GM18505 (cell line): ENCODE measurements around the gene SNX30.

ENCODE experiments used
- ATAC-seq: cut with Tn5 transposase; IDR thresholded peaks from one replicate; pipeline ENCODE4 v1.9.1; 2021; ENCODE audit not compliant: unreplicated experiment
- POLR2A ChIP-seq: IDR thresholded peaks from 4 replicates; pipeline ENCODE4 v1.6.1; 2011; ENCODE audit warnings: borderline replicate concordance; ENCODE audit not compliant: insufficient read depth, insufficient read length; ENCODE audit errors: extremely low read depth

Gene SNX30

DNA sequence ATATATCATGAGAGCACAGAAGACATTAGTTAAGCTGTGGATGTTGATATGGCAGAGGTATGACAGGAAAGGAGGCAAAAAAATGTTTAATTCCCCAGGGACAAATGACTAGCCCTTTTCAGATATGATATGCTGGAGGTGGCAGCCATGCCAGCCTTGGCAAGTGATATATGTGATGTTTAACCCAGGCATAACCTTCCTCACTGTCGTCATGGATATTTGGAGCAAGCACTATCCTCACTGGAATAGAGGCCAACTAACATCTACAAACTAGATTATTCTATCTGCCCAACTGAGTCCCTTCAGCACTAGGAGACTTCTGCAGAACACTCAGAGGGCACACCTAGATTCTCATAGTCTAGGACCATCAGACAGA lies 167.4 kb downstream of the SNX30 start:
- no peak for ATAC-seq
- no peak for TF ChIP-seq POLR2A

DNA sequence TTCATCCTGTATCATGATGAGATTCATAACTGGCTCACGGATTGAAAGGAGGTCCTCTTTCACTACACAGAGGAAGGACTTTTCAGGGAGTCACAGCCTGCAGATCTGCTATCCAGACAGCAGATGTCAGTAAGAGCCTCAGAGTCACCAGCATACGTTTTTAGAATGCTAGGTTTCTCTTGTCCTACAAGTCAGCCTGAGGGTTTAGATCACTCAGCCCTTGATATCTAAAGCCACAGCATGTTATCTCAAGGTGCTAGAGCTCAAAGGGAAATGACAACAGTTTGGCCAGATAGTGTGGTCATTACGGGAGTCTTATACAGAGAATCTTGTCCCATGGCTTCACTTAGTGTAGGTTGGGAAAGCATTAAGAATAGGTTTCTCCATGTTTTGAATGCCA lies 171.0 kb downstream of the SNX30 start:
- no peak for ATAC-seq
- TF ChIP-seq POLR2A = no peak
